Vagina (tissue), 2 donors: ENCODE data around the gene FGR.

Experiments used
- POLR2A ChIP-seq, 2 donors: fragments of 450-650 bp; IDR thresholded peaks; one replicate each; pipeline ENCODE4 v1.6.1; 2017; ENCODE audit warnings: antibody characterized with exemption in 2 of 2, mild to moderate bottlenecking in 2 of 2, moderate library complexity in 2 of 2
- POLR2AphosphoS5 ChIP-seq, 2 donors: sonication (generic); formaldehyde crosslinking; IDR thresholded peaks; one replicate each; pipeline ENCODE4 v1.9.0; 2017; ENCODE audit warnings: antibody characterized with exemption in 2 of 2, mild to moderate bottlenecking in 2 of 2, low read depth in 1 of 2; ENCODE audit not compliant: insufficient read depth in 1 of 2
- TF ChIP-seq, protein P1 (sequence below), 3 experiments: fragments of 450-650 bp in 2 of 3; fragments of 200-600 bp in 1 of 3; sonication (generic) in 1 of 3; IDR thresholded peaks; one replicate each; pipeline ENCODE4 v1.5.1; 2017 to 2019; ENCODE audit warnings: antibody characterized with exemption in 3 of 3, mild to moderate bottlenecking in 2 of 3, moderate library complexity in 2 of 3

DNA sequence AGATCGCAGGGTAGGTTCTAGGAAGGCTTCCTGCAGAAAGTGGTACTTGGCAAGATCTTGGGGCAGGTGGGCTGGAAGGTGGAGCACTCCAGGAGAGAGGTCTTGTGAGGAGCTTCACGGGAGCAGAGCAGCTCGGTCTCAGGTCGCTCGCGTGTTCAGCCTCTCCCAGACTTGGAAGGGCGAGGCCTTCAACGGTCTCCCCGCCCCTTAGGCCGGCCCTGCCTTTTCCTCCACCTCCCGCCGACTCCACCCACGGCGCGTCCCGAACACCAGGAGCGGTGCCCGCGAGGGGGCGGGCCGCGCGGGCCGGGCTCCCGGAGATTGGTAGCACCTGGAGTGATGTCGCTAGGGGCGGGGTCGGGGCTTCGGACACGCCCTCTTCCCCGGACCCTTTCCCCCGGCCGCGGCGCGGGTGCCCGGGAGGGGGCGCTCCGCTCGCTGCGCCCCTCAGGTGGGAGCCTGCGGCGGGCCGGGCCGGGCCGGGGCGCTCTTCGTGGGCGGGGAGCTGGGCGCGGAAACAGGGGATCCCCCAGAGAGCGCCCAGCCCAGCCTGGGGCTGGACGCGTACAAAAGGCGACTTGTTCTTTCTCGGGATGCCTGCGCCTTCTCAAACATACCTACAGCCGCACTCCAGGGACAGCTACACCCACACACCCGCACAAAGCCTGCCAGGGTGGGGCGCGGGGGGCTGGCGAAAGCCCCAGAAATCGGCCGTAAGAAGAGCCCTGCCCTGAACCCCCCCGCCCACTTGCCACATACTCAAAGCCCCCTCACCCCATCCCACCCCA, 66.5 kb downstream of the FGR start:
- TF ChIP-seq, protein P1, sequence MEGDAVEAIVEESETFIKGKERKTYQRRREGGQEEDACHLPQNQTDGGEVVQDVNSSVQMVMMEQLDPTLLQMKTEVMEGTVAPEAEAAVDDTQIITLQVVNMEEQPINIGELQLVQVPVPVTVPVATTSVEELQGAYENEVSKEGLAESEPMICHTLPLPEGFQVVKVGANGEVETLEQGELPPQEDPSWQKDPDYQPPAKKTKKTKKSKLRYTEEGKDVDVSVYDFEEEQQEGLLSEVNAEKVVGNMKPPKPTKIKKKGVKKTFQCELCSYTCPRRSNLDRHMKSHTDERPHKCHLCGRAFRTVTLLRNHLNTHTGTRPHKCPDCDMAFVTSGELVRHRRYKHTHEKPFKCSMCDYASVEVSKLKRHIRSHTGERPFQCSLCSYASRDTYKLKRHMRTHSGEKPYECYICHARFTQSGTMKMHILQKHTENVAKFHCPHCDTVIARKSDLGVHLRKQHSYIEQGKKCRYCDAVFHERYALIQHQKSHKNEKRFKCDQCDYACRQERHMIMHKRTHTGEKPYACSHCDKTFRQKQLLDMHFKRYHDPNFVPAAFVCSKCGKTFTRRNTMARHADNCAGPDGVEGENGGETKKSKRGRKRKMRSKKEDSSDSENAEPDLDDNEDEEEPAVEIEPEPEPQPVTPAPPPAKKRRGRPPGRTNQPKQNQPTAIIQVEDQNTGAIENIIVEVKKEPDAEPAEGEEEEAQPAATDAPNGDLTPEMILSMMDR (IDR thresholded peaks at IDR 0.05): peak; percentile 54 to 71 (median 60)
- TF ChIP-seq POLR2A (IDR thresholded peaks at IDR 0.05): peak in 1 of 2 donors; percentile 66
- TF ChIP-seq POLR2AphosphoS5 (IDR thresholded peaks at IDR 0.05; ENCODE audit: insufficient read depth in 1 of 2, low read depth in 1 of 2): peak; percentile 82 to 93
